Measurements from ENCODE around the gene HSPA1B.

- TF ChIP-seq EZH2phosphoT487 (IDR thresholded peaks at IDR 0.05; ENCODE audit: borderline replicate concordance, low read depth, low read length), result no peak
- TF ChIP-seq, protein P1, sequence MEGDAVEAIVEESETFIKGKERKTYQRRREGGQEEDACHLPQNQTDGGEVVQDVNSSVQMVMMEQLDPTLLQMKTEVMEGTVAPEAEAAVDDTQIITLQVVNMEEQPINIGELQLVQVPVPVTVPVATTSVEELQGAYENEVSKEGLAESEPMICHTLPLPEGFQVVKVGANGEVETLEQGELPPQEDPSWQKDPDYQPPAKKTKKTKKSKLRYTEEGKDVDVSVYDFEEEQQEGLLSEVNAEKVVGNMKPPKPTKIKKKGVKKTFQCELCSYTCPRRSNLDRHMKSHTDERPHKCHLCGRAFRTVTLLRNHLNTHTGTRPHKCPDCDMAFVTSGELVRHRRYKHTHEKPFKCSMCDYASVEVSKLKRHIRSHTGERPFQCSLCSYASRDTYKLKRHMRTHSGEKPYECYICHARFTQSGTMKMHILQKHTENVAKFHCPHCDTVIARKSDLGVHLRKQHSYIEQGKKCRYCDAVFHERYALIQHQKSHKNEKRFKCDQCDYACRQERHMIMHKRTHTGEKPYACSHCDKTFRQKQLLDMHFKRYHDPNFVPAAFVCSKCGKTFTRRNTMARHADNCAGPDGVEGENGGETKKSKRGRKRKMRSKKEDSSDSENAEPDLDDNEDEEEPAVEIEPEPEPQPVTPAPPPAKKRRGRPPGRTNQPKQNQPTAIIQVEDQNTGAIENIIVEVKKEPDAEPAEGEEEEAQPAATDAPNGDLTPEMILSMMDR (conservative IDR thresholded peaks at IDR 0.05; ENCODE audit: low read length), result no peak
Observed at GRCh38 chr6:31797588-31797987, 29.9 kb upstream of the HSPA1B start.

Measured in OCI-LY7 (cell line).